ENCODE data around the gene ENPP1.

DNA sequence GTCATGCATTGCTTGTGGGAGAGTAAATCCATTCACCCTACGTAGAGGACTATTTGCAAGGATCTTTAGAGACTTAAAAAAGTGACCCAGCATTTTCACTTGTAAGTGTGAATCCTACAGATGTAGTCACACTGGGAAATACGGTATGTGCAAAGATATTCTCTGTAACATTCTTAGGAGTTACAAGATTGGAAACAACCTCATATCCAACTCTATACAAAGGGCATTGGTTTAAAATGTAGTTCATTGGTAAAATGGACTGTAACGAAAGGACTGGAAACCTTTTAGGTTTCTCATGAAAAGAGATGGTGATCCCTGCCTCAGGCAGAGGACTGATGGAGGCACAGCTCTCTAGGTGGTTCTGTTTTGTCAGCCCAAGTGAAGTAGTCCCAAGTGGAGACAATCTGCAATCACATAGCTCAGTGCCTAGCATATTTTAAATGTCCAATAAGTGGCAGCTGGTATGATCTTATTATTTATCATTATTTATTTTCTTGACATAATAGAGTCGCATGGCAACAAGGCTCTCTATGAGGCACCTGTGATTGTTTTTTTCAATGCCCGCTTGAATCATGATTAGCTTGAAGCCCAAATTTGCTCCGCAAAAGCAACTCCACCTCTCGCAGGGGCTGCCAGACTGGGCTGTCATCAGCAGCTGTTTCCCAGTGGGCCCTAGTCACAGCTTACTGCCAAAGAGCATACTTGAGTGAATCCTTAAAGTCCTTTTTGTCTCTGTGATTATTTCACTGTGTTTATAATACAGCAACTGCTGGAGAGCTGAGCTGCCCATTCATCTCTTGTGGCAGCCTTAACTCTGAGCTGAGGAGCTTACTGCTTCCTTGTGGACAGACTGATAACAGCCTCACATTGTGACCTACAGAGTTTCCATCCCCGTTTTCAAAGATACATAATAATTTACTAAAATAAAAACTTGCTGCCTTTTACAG, 19.8 kb upstream of the ENPP1 start:
- no peak for TF ChIP-seq CTCF (conservative IDR thresholded peaks at IDR 0.05; ENCODE audit: low read length)
- TF ChIP-seq EZH2phosphoT487 (IDR thresholded peaks at IDR 0.05; ENCODE audit: borderline replicate concordance, low read depth, low read length): no peak

Measured in OCI-LY7 (cell line).